Measurements from ENCODE around the gene PCDHA6.

DNA sequence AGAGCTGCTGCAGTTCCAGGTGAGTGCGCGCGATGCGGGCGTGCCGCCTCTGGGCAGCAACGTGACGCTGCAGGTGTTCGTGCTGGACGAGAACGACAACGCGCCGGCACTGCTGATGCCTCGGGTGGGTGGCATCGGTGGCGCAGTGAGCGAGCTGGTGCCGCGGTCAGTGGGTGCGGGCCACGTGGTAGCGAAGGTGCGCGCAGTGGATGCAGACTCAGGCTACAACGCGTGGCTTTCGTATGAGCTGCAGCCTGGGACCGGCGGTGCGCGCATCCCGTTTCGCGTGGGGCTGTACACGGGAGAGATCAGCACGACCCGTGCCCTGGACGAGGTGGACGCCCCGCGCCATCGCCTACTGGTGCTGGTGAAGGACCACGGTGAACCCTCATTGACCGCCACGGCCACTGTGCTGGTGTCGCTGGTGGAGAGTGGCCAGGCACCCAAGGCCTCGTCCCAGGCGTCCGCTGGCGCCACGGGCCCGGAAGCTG is 24.9 kb upstream of the PCDHA6 start:
- TF ChIP-seq, protein P1, sequence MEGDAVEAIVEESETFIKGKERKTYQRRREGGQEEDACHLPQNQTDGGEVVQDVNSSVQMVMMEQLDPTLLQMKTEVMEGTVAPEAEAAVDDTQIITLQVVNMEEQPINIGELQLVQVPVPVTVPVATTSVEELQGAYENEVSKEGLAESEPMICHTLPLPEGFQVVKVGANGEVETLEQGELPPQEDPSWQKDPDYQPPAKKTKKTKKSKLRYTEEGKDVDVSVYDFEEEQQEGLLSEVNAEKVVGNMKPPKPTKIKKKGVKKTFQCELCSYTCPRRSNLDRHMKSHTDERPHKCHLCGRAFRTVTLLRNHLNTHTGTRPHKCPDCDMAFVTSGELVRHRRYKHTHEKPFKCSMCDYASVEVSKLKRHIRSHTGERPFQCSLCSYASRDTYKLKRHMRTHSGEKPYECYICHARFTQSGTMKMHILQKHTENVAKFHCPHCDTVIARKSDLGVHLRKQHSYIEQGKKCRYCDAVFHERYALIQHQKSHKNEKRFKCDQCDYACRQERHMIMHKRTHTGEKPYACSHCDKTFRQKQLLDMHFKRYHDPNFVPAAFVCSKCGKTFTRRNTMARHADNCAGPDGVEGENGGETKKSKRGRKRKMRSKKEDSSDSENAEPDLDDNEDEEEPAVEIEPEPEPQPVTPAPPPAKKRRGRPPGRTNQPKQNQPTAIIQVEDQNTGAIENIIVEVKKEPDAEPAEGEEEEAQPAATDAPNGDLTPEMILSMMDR (IDR thresholded peaks at IDR 0.05) = no peak
- no peak for TF ChIP-seq POLR2A (IDR thresholded peaks at IDR 0.05)
